HT1080 (cell line): ENCODE data around the gene PPP3CA. TPM values are rescaled to one million over a fixed set of nuclear protein-coding genes. Genes with fewer than 3 reads are reported as not detected.

ENCODE experiments used
- DNase-seq: peaks from one replicate; pipeline ENCODE4 v3.0.0-alpha.2; 2015; ENCODE audit warnings: low read depth
- total RNA-seq: library from RNA; depleted of rRNA; stranded (reverse); fragments of >200 nt; shearing (Covaris generic); gene quantifications from 2 replicates; pipeline ENCODE4 v1.2.3, GENCODE V29; 2014

The PPP3CA gene
- total RNA-seq, 1 experiment from 2014 or later = 39.6 TPM

- DNase-seq = peak; percentile 52
Observed at GRCh38 chr4:101178731-101179130, 168.6 kb downstream of the PPP3CA start.

- no peak for DNase-seq
Observed at GRCh38 chr4:101177154-101177553, 170.2 kb downstream of the PPP3CA start.

GRCh38 chr4:101175896-101176676, 171.2 kb downstream of the PPP3CA start:
- no peak for DNase-seq

GRCh38 chr4:101174679-101175345, 172.5 kb downstream of the PPP3CA start:
- no peak for DNase-seq

GRCh38 chr4:101172369-101172768, 175.0 kb downstream of the PPP3CA start:
- DNase-seq = no peak

- peak; percentile 43 for DNase-seq
Observed at GRCh38 chr4:101171747-101172146, 175.6 kb downstream of the PPP3CA start.

GRCh38 chr4:101169044-101170014, 178.0 kb downstream of the PPP3CA start:
- DNase-seq = peak; percentile 51

GRCh38 chr4:101163936-101164335, 183.4 kb downstream of the PPP3CA start:
- DNase-seq = no peak

- DNase-seq = no peak
Observed at GRCh38 chr4:101162990-101163380, 184.3 kb downstream of the PPP3CA start.

- DNase-seq = no peak
Observed at GRCh38 chr4:101160792-101161592, 186.3 kb downstream of the PPP3CA start.

GRCh38 chr4:101158507-101158906, 188.8 kb downstream of the PPP3CA start:
- no peak for DNase-seq

- no peak for DNase-seq
Observed at GRCh38 chr4:101158134-101158482, 189.2 kb downstream of the PPP3CA start.

- DNase-seq = peak; percentile 12
Observed at GRCh38 chr4:101157415-101158133, 189.8 kb downstream of the PPP3CA start.

GRCh38 chr4:101156619-101157310, 190.6 kb downstream of the PPP3CA start:
- peak; percentile 9 for DNase-seq

- DNase-seq = no peak
Observed at GRCh38 chr4:101155945-101156344, 191.4 kb downstream of the PPP3CA start.

- DNase-seq = peak; percentile 78
Observed at GRCh38 chr4:101155368-101155767, 192.0 kb downstream of the PPP3CA start.

GRCh38 chr4:101153653-101154052, 193.7 kb downstream of the PPP3CA start:
- no peak for DNase-seq

GRCh38 chr4:101152521-101152920, 194.8 kb downstream of the PPP3CA start:
- DNase-seq = no peak

- DNase-seq = no peak
Observed at GRCh38 chr4:101148551-101148950, 198.8 kb downstream of the PPP3CA start.

- DNase-seq = no peak
Observed at GRCh38 chr4:101147283-101147682, 200.0 kb downstream of the PPP3CA start.
